DOHH2 (cell line): ENCODE data around the gene DCDC2.

Experiments used
- H3F3A ChIP-seq: fragments of 200-600 bp; sonication (generic), shearing (Covaris generic); 2 replicates; pipeline ENCODE4 v1.6.0; 2016; ENCODE audit warnings: antibody characterized with exemption, mild to moderate bottlenecking; ENCODE audit not compliant: control insufficient read depth, insufficient read depth
- H3K27ac ChIP-seq: fragments of 200-600 bp; sonication (generic); 2 replicates; pipeline ENCODE4 v1.5.1; 2014; ENCODE audit warnings: low read depth, mild to moderate bottlenecking, low read length, moderate library complexity
- H3K27me3 ChIP-seq: fragments of 200-600 bp; sonication (generic); 2 replicates; pipeline ENCODE4 v1.6.1; 2014; ENCODE audit warnings: mild to moderate bottlenecking, low read length, mixed read lengths; ENCODE audit not compliant: control insufficient read depth
- H3K36me3 ChIP-seq: fragments of 200-600 bp; sonication (generic); 2 replicates; pipeline ENCODE4 v1.6.1; 2014; ENCODE audit warnings: mild to moderate bottlenecking, low read length, moderate library complexity, mixed read lengths; ENCODE audit not compliant: control insufficient read depth
- H3K4me1 ChIP-seq: fragments of 200-600 bp; sonication (generic); 2 replicates; pipeline ENCODE4 v1.6.1; 2014; ENCODE audit warnings: mild to moderate bottlenecking, low read length, mixed read lengths; ENCODE audit not compliant: control insufficient read depth
- H3K4me2 ChIP-seq: fragments of 200-600 bp; sonication (generic); 2 replicates; pipeline ENCODE4 v1.6.0; 2014; ENCODE audit warnings: mild to moderate bottlenecking, low read length, moderate library complexity
- H3K4me3 ChIP-seq: fragments of 200-600 bp; sonication (generic); 2 replicates; pipeline ENCODE4 v1.5.1; 2014; ENCODE audit warnings: mild to moderate bottlenecking, low read length, mixed read lengths
- H3K79me2 ChIP-seq: fragments of 200-600 bp; sonication (generic); 2 replicates; pipeline ENCODE4 v1.6.1; 2014; ENCODE audit warnings: mild to moderate bottlenecking, low read length, mixed read lengths; ENCODE audit not compliant: control insufficient read depth
- H3K9me2 ChIP-seq: fragments of 200-600 bp; sonication (generic); replicated peaks from 2 replicates; pipeline ENCODE4 v1.6.1; 2014; ENCODE audit warnings: mild to moderate bottlenecking, low read length, mixed read lengths; ENCODE audit not compliant: control insufficient read depth
- H3K9me3 ChIP-seq: fragments of 200-600 bp; sonication (generic); 2 replicates; pipeline ENCODE4 v1.6.1; 2014; ENCODE audit warnings: antibody characterized with exemption, low read length, mixed read lengths; ENCODE audit not compliant: control insufficient read depth, insufficient read depth
- H4K20me1 ChIP-seq: fragments of 200-600 bp; sonication (generic); 2 replicates; pipeline ENCODE4 v1.6.0; 2014; ENCODE audit warnings: low read depth, mild to moderate bottlenecking, antibody characterized with exemption, low read length, moderate library complexity; ENCODE audit not compliant: control insufficient read depth, insufficient read depth
- EZH2phosphoT487 ChIP-seq: fragments of 200-600 bp; sonication (generic); IDR thresholded peaks from 2 replicates; pipeline ENCODE4 v1.6.1; 2017; ENCODE audit warnings: borderline replicate concordance, mild to moderate bottlenecking, antibody characterized with exemption, low read length, moderate library complexity, mixed read lengths
- TF ChIP-seq, protein P1 (sequence below): fragments of 200-600 bp; sonication (generic); IDR thresholded peaks from one replicate; pipeline ENCODE4 v1.5.1; 2014; ENCODE audit warnings: antibody characterized with exemption, mild to moderate bottlenecking, low read depth, low read length; ENCODE audit not compliant: poor library complexity, severe bottlenecking

Gene DCDC2

DNA sequence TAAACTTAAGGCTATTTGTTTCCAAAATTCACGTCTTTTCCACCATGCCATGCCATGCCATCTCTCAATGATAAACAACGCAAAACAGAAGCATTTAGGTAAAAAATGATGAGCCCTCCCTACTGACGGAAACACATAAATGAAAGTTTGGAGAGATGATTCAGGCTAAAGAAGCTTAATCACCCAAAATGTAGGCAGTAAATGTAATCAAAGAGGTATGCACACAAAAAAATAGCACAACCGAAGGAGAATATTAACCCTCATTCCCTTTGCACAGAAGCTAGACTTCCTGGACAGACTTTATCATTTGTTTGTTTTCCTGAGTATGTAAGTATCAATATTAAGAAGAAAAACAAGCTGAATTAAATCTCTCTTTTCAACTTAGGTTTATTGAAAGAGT is 28.8 kb downstream of the DCDC2 start:
- TF ChIP-seq, protein P1, sequence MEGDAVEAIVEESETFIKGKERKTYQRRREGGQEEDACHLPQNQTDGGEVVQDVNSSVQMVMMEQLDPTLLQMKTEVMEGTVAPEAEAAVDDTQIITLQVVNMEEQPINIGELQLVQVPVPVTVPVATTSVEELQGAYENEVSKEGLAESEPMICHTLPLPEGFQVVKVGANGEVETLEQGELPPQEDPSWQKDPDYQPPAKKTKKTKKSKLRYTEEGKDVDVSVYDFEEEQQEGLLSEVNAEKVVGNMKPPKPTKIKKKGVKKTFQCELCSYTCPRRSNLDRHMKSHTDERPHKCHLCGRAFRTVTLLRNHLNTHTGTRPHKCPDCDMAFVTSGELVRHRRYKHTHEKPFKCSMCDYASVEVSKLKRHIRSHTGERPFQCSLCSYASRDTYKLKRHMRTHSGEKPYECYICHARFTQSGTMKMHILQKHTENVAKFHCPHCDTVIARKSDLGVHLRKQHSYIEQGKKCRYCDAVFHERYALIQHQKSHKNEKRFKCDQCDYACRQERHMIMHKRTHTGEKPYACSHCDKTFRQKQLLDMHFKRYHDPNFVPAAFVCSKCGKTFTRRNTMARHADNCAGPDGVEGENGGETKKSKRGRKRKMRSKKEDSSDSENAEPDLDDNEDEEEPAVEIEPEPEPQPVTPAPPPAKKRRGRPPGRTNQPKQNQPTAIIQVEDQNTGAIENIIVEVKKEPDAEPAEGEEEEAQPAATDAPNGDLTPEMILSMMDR, result no peak
- TF ChIP-seq EZH2phosphoT487, result no peak
- H3F3A ChIP-seq, result no peaks in the 10 kb centered on the region
- peaks cover 3% of the 10 kb centered on the region; the same call in 1 of the 2 replicates for H3K27me3 ChIP-seq
- no peaks in the 10 kb centered on the region for H4K20me1 ChIP-seq
- H3K9me3 ChIP-seq, result no peaks in the 10 kb centered on the region
- H3K79me2 ChIP-seq, result no peaks in the 10 kb centered on the region
- no peaks in the 10 kb centered on the region for H3K36me3 ChIP-seq
- H3K9me2 ChIP-seq, result no peaks in the 10 kb centered on the region
- no peaks in the 10 kb centered on the region for H3K4me1 ChIP-seq
- no peak overlapping the region for H3K4me3 ChIP-seq
- H3K27ac ChIP-seq, result no peak overlapping the region
- H3K4me2 ChIP-seq, result no peak overlapping the region

DNA sequence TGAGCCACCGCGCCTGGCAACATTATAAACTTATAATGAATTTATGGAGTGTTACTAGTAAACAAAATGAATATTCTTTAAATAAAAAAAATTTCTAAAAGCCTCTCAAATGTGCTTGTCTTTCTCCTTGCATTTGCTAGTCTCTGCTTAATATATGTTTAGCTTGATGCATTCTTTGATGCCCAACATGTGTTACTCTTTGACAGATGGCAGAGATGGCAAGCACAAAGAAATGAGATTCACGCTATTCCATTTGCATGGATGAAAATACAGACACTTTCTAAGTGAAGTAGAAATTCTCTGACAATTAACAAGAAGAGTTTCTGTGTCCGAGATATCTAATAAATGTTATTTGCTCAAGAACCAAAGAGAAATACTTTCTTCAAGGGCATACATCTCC is 30.1 kb downstream of the DCDC2 start:
- Histone ChIP-seq H3F3A (no peaks in the 10 kb centered on the region), H3K4me3 (no peak overlapping the region), H3K4me1 (no peaks in the 10 kb centered on the region), H3K4me2 (no peak overlapping the region), H3K27me3 (peaks cover 6% of the 10 kb centered on the region; the same call in 1 of the 2 replicates), H4K20me1 (no peaks in the 10 kb centered on the region), H3K27ac (no peak overlapping the region), H3K9me3 (no peaks in the 10 kb centered on the region), H3K79me2 (no peaks in the 10 kb centered on the region), H3K36me3 (no peaks in the 10 kb centered on the region), H3K9me2 (no peaks in the 10 kb centered on the region)
- TF ChIP-seq EZH2phosphoT487, result no peak
- TF ChIP-seq, protein P1, result no peak

DNA sequence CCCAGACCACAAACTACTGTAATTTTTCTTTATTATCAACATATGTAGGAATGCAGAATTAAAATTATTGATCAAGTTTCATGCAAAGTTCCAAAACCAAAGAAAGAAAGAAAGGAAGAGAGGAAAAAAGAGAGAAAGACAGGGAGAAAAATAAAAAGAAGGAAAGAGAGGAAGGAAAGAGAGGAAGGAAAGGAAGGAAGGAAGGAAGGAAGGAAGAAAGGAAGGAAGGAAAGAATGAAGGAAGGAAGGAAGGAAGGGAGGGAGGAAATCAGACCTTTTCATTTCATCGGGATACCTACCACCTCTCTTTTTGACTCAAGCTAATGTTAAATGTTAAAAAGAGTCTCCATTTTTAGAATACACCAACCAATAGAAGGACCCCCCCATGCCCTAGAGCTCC is 31.9 kb downstream of the DCDC2 start:
- H3K79me2 ChIP-seq, result no peaks in the 10 kb centered on the region
- TF ChIP-seq, protein P1, result no peak
- TF ChIP-seq EZH2phosphoT487, result no peak
- H4K20me1 ChIP-seq, result no peaks in the 10 kb centered on the region
- H3K9me2 ChIP-seq, result no peaks in the 10 kb centered on the region
- H3K4me2 ChIP-seq, result no peak overlapping the region
- no peaks in the 10 kb centered on the region for H3K36me3 ChIP-seq
- peaks cover 6% of the 10 kb centered on the region; the same call in 1 of the 2 replicates for H3K27me3 ChIP-seq
- no peaks in the 10 kb centered on the region for H3F3A ChIP-seq
- no peaks in the 10 kb centered on the region for H3K4me1 ChIP-seq
- no peak overlapping the region for H3K4me3 ChIP-seq
- H3K9me3 ChIP-seq, result no peaks in the 10 kb centered on the region
- H3K27ac ChIP-seq, result no peak overlapping the region

DNA sequence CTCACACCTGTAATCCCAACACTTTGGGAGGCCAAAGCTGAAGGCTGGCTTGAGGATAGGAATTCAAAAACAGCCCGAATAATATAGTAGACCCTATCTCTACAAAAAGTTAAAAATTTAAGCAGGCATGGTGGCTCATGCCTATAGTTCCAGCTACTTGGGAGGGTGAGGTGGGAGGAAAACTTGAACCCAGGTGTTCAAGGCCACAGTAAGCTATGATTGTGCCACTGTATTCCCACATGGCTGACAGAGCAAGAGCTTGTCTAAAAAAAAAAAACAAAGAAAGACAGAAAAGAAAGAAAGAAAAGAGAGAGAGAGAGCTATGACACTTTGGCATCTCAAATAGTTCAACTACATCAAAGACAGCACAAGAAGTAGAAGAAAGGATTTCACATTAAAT is 33.2 kb downstream of the DCDC2 start:
- H3K27me3 ChIP-seq, result peaks cover 6% of the 10 kb centered on the region; the same call in 1 of the 2 replicates
- H3K79me2 ChIP-seq, result no peaks in the 10 kb centered on the region
- no peaks in the 10 kb centered on the region for H3K9me2 ChIP-seq
- no peak overlapping the region for H3K4me3 ChIP-seq
- no peaks in the 10 kb centered on the region for H3F3A ChIP-seq
- H3K27ac ChIP-seq, result no peak overlapping the region
- no peaks in the 10 kb centered on the region for H3K9me3 ChIP-seq
- H3K4me2 ChIP-seq, result no peak overlapping the region
- no peaks in the 10 kb centered on the region for H4K20me1 ChIP-seq
- no peaks in the 10 kb centered on the region for H3K36me3 ChIP-seq
- TF ChIP-seq, protein P1, result no peak
- no peak for TF ChIP-seq EZH2phosphoT487
- no peaks in the 10 kb centered on the region for H3K4me1 ChIP-seq
